Stimulated activated CD4-positive, alpha-beta T cell treated with anti-CD3 and anti-CD28 coated beads, Interleukin-4, amount 100 ng/mL, for 48 hours (primary cell): Measurements from ENCODE around the gene ZNF888.
"Not testable (repeated sequence)": the region's sequence is repeated elsewhere in the genome, so short reads cannot be mapped to it uniquely, and the experiment has no call there.

Experiments
- DNase-seq, 2 donors: peaks; one replicate each; pipeline ENCODE4 v3.0.0-alpha.2; 2020; ENCODE audit warnings: low read depth in 2 of 2

ZNF888 gene

DNA sequence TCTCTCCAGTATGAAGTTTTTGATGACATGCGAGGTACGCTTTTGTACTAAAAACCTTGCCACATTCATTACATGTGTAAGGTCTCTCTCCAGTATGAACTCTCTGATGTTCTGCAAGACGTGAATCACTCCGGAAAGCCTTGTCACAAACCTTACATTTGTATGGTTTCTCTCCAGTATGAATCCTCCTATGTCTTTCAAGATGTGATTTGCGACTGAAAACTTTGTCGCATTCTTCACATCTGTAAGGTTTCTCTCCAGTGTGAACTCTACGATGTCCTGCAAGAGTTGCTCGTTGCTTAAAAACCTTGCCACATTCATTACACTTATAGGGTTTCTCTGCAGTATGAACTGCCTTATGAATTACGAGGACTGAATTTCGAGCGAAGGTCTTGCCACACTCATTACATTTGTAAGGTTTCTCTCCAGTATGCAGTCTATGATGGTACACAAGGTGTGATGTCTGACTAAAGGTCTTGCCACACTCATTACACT lies 42.3 kb downstream of the ZNF888 start:
- no peak for DNase-seq

DNA sequence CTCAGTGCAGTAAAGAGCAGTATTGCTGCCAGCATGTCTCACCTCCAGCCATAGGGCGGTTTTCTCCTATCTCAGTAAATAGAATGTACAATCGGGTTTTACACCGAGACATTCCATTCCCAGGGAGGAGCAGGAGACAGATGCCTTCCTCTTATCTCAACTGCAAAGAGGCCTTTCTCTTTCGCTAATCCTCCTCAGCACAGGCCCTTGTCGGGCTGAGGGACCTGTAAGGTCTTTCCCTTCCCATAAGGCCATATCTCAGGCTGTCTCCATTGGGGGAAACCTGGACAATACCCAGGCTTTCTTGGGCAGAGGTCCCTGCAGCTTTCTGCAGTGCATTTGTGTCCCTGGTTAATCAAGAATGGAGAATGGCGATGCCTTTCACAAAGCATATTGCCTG lies 50.2 kb downstream of the ZNF888 start:
- not testable (repeated sequence) for DNase-seq

GRCh38 chr19:52871466-52871865 lies 51.8 kb downstream of the ZNF888 start:
- no peak for DNase-seq

DNA sequence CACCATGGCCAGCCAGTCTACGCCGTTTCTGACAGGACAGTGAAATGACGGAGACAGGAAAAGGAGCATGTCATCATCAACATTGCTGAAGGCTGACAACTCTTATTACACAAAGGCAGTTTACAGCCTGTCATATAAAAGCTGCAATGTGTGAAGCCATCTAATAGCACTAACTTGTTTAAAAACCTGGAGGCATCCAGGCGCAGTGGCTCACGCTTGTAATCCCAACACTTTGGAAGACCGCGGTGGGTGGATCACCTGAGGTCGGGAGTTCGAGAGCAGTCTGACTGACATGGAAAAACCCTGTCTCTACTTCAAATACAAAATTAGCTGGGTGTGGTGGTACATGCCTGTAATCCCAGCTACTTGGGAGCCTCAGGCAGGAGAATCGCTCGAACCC lies 55.2 kb downstream of the ZNF888 start:
- not testable (repeated sequence) for DNase-seq

DNA sequence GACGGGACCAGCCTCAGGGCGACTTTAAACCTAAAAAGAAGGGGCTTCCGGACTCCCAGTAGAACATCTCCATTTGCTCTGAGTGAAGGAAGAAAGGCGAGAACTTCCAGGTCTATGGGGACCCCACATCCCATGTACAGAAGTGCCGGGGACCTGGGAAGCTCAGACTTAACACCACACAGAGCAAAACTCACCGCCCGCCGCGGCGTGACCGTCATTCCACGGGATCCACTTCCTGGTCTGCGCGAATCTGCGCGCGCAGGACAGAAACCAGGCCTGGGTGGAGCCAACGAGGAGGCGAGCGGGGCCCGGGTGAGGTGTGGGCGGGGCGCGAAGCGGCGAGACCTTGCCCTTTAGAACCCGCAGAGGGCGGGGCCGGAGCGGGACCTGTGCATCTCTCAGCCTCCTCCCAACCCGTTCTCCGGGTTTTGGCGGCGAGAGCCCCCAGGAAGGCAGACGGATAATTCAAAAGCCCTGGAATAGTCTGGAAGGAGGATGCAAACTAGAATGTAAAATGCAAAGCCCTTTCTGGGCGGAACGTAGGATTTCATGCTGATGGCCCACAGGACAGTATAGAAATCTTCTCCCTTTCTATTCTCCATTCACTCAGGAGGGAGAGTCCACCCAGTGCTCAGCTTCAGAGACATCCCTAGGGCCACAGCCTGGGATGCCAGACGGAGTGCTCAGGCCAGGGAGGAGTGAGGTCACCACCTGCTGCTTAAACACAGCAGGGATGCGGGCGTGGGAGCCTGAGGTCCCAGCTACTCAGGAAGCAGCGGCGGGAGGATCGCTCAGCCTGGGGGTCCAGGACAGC lies 65.6 kb downstream of the ZNF888 start, which contains the start of gene ZNF468:
Gene ZNF468, minus strand, starts transcription at position 242 of the 814 bp plus-strand sequence. CDS start 3,347 bp downstream, outside the sequence.
- peak; percentile 40 to 54 for DNase-seq

DNA sequence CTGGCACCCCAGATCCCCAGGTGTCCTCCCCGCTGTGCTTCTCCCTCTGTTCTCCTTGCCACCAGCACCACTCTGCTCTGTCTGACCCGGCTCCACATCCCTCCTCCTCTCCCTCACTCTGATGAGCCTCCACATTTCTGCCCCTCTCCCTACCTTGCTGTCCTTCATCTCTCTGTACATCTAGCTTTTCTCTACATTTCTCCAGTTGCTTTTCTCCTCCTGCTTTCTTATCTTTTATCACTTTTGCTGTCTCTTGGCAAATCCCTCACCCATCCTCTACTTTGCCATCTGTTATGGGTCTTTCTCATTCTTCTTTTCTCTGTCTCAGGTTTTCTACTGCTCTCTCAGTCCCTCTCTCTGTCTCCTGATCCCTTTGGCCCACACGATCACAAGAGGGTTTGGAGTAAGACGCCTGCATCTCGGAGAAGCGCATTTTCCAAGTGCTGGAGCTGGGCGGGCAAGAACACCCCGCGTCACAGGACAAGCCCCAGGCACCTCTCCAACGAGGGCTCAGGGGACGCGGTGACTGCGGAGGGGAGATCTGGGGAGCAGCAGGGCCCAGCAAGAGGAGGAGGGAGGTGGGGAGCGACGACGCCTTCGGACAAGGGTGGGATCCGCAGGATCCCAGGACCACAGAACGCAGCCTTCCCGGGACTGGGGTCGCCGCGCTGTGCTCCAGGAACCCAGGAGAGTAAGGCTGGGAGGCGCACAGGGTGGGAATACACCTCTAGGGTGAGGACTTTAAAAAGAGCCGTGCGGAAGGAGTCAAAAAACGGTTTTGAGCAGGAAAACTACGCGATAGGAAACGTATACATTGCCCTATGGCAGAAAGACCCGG lies 66.5 kb downstream of the ZNF888 start:
- not testable (repeated sequence) for DNase-seq
